BE2C (cell line): ENCODE results near the gene TCF25.
"Not testable (repeated sequence)": the region's sequence is repeated elsewhere in the genome, so short reads cannot be mapped to it uniquely, and the experiment has no call there.

ENCODE experiments used
- DNase-seq: peaks from one replicate; pipeline ENCODE4 v3.0.0-alpha.2; 2020
- H3K27me3 ChIP-seq: fragments of 250-450 bp; sonication (Bioruptor Pico); 2 replicates; pipeline ENCODE4 v1.5.1; 2020; ENCODE audit warnings: mild to moderate bottlenecking
- H3K36me3 ChIP-seq: fragments of 250-450 bp; sonication (Bioruptor Pico); 2 replicates; pipeline ENCODE4 v1.5.1; 2020; ENCODE audit warnings: mild to moderate bottlenecking
- H3K4me1 ChIP-seq: fragments of 250-450 bp; sonication (Bioruptor Pico); 2 replicates; pipeline ENCODE4 v1.5.1; 2020
- H3K4me3 ChIP-seq: 2 replicates; pipeline ENCODE4 v1.5.1; 2011; ENCODE audit warnings: low read depth, low read length
- H3K9me3 ChIP-seq: fragments of 250-450 bp; sonication (Bioruptor Pico); 2 replicates; pipeline ENCODE4 v1.5.1; 2020
- TF ChIP-seq, protein P1 (sequence below): IDR thresholded peaks from 2 replicates; pipeline ENCODE4 v1.5.1; 2012; ENCODE audit warnings: mild to moderate bottlenecking, low read depth, low read length

TCF25 gene

DNA sequence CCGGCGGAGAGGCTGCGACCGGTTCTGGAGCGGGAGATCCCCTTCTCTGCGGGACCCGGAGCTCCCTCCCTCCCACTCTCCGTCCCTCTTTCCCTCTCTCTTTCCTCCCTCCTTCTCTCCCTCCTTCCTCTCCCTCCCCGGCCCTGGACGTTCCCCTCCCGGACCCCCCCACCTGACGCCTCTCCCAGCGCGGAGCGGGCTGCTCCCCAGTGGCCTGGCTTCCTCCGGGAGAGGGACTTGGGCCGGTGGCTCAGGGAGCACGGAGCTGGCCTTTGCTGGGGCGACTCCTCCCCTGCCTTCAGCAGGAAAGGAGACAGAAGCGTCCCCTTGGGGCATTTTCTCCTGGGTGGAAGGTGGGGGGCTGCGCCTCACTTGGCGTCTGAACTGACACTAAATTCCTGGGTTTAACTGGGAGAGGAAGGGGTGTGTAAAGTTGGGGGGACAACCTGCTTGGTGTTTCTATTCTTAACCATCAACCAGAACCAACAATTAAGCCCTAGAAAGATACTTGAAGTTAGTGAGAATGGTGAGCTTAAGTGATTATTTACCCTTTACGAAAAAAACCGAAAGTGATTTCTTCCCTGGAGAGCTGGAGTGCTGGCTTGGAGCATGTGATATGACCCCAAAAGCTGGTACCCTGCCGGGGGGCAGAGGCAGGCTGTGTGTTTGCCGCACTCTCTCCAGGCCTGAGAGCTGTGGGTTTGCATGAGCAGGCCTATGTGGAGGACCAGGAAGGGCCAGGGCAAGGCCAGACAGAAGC is 44.3 kb upstream of the TCF25 start:
- H3K4me1 ChIP-seq: no peaks in the 10 kb centered on the region
- DNase-seq: no peak

DNA sequence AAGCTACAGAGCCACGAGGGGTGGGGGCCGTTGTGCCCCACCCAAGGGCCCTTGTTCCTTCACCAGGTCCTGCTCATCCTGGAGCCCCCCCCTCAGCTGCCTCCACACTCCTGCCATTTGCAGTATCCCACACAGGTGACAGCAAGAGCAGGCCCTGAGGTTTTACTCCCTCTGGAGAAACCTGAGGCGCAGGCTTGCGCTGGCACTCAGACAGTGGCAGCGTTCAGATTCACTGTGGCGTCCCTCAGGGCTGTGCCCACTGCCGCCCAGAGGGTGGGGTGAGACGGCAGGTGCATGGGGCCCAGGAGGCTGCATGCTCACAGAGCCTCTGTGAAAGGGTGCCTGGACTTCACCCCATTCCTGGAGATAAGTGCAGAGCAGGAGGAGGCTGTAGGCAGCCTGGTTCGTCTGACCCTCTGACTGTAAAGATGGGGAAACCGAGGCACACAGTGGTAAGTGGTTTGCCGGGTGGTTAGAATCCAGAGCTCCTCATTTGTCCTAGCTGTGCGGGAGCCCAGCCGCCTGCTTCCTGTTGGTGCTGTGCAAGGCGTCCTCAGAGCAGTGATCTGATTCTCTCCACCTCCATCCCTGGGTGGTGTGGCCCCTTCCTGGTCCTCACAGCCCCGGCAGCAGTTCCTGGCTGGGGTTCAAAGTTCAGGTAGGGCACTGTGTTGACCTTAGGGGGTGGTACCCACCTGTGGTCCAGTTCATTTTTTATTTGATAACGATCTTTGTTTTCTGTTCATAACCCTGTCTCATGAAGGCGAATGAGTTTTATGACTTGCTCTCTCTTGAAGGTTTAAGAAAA is 43.6 kb upstream of the TCF25 start:
- Histone ChIP-seq H3K36me3 (no peaks in the 10 kb centered on the region), H3K4me3 (no peak overlapping the region), H3K9me3 (no peaks in the 10 kb centered on the region), H3K4me1 (no peaks in the 10 kb centered on the region), H3K27me3 (no peaks in the 10 kb centered on the region)
- DNase-seq: no peak
- TF ChIP-seq, protein P1, sequence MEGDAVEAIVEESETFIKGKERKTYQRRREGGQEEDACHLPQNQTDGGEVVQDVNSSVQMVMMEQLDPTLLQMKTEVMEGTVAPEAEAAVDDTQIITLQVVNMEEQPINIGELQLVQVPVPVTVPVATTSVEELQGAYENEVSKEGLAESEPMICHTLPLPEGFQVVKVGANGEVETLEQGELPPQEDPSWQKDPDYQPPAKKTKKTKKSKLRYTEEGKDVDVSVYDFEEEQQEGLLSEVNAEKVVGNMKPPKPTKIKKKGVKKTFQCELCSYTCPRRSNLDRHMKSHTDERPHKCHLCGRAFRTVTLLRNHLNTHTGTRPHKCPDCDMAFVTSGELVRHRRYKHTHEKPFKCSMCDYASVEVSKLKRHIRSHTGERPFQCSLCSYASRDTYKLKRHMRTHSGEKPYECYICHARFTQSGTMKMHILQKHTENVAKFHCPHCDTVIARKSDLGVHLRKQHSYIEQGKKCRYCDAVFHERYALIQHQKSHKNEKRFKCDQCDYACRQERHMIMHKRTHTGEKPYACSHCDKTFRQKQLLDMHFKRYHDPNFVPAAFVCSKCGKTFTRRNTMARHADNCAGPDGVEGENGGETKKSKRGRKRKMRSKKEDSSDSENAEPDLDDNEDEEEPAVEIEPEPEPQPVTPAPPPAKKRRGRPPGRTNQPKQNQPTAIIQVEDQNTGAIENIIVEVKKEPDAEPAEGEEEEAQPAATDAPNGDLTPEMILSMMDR: no peak

More for the DNA sequence above, 44.3 kb upstream of the TCF25 start:
- Histone ChIP-seq H3K4me3 (peak overlapping the region; percentile 67), H3K9me3 (no peaks in the 10 kb centered on the region), H3K27me3 (no peaks in the 10 kb centered on the region), H3K36me3 (no peaks in the 10 kb centered on the region)
- TF ChIP-seq, protein P1: no peak

DNA sequence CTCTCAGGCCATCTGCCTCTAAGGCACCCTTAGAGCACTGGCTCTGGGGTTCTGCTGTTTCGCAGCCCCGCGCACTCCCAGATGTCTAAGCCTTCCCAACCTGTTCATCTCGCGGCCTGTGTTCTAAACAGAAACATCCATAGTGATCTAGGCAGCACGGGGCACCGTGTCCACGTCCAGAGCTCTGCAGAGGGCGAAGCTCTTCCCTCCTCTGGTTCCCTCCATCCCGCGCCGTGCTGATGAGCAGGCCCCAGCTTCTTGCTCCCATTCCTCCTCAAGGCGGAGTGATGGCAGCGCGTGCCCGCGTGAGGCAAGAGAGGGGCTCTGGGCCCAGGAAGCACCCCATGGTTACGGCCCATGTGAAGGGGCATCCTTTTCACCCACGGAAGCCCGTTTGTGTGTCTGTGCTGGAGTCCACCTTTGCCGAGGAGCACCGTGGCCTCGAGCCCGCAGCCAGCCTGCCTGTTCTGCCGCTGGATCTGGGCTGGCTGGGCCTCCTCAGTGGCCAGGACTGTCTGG is 41.5 kb upstream of the TCF25 start:
- Histone ChIP-seq H3K9me3 (no peaks in the 10 kb centered on the region), H3K27me3 (no peaks in the 10 kb centered on the region), H3K36me3 (no peaks in the 10 kb centered on the region), H3K4me1 (no peaks in the 10 kb centered on the region), H3K4me3 (no peak overlapping the region)
- TF ChIP-seq, protein P1: no peak
- DNase-seq: no peak

DNA sequence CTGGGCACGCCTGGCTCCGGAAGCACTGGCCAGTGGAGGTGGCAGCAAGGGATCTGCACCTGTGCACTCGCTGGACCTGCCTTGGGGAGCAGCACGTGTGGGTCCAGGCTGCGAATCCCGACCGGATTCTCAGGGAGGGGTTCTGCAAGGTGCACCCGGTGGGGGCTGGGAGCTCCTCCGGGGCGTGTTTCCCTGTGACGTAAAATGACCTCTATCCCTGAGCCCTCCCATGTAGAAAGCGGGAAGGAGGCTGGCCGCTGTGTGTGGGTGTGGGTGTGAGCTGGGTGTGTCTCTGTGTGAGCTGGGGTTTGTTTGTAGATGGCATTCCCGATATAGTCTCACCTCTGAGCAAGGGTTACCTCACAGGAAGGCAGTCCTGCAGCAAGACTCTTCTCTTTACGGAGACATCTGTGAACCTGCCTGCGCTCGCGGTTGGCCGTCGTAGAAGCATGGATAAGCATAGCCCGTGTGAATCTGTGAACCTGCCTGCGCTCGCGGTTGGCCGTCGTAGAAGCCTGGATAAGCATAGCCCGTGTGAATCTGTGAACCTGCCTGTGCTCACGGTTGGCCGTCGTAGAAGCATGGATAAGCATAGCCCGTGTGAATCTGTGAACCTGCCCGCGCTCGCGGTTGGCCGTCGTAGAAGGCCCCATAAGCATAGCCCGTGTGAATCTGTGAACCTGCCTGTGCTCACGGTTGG is 39.6 kb upstream of the TCF25 start:
- H3K36me3 ChIP-seq, H3K27me3 ChIP-seq, H3K4me3 ChIP-seq, H3K9me3 ChIP-seq, DNase-seq, H3K4me1 ChIP-seq: not testable (repeated sequence)

DNA sequence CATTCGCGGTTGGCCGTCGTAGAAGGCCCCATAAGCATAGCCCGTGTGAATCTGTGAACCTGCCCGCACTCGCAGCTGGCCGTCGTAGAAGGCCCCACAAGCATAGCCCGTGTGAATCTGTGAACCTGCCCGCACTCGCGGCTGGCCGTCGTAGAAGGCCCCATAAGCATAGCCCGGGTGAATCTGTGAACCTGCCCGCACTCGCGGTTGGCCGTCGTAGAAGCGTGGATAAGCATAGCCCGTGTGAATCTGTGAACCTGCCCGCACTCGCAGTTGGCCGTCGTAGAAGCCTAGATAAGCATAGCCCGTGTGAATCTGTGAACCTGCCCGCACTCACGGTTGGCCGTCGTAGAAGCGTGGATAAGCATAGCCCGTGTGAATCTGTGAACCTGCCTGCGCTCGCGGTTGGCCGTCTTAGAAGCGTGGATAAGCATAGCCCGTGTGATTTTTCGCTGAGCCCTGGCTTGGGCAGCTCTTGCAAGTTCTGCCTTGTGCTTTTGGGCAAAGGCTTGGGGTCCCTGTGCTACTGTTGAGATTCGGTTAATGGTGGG is 38.5 kb upstream of the TCF25 start:
- DNase-seq, H3K4me3 ChIP-seq, H3K4me1 ChIP-seq, H3K9me3 ChIP-seq, H3K36me3 ChIP-seq, H3K27me3 ChIP-seq: not testable (repeated sequence)

DNA sequence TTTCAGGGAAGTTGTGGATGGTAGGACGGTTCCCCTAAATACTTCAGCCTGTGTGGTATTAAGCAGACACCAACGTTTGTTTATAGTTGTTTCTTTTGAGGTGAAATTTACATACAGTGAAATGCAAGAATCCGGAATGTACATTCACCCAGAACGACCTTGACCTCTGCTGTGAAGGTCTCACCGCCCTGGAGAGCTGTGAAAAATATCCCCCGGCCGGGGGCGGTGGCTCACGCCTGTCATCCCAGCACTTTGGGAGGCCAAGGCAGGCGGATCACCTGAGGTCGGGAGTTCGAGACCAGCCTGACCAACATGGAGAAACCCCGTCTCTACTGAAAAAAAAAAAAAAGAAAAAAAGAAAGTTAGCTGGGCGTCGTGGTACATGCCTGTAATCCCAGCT is 36.9 kb upstream of the TCF25 start:
- H3K4me3 ChIP-seq, H3K36me3 ChIP-seq, H3K4me1 ChIP-seq, H3K27me3 ChIP-seq, DNase-seq, H3K9me3 ChIP-seq: not testable (repeated sequence)

DNA sequence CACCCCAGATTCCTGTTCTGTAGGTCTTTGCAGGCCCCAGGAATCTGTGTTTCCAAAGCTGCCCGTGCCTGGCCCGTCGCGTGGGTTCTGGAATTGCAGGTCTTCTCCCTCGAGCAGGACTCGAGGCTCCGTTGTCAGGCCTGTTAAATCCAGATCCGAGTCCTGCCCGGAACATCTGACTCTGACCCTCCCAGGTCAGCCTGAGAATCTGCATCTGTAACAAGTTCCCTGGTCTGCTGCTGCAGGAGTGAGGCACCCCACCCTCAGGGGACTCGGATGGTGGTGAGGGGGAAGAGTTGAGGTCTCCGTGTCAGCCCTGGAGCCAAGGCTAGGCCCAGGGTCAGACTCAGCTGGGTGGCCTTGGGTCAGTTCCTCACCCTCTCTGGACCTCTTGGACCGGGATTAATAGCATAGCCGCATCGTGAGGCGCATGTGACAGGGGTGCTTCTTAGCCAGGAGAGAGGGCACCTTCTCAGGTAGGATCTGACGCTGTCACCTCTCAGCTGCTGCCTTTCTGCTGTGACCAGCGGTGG is 36.3 kb upstream of the TCF25 start:
- TF ChIP-seq, protein P1: no peak
- Histone ChIP-seq H3K36me3 (no peaks in the 10 kb centered on the region), H3K4me1 (peaks cover 4% of the 10 kb centered on the region), H3K4me3 (no peak overlapping the region), H3K27me3 (no peaks in the 10 kb centered on the region), H3K9me3 (no peaks in the 10 kb centered on the region)
- no peak for DNase-seq
